Esophagus squamous epithelium (tissue), 5 donors: Measurements from ENCODE around the gene CAMK2D. TPM values are rescaled to one million over a fixed set of nuclear protein-coding genes. Genes with fewer than 3 reads are reported as not detected.
A peak's percentile ranks its signal among the peaks of the same experiment; 100 is the strongest.

Source experiments
- DNase-seq: peaks from one replicate; lab custom pipeline; 2025; lab: John Stamatoyannopoulos, UW
- H3K27ac ChIP-seq, 4 donors: fragments of 200-600 bp; sonication (generic); one replicate each; pipeline ENCODE4 v1.5.1; 2016 to 2019; ENCODE audit warnings: mild to moderate bottlenecking in 1 of 4
- H3K27me3 ChIP-seq, 4 donors: fragments of 200-600 bp; sonication (generic); 1 replicate in 3 of 4; 2 replicates in 1 of 4; pipeline versions ENCODE4 v1.5.1 to v1.6.0; 2017 to 2021; ENCODE audit warnings: antibody characterized with exemption in 1 of 4
- H3K36me3 ChIP-seq, 3 donors: fragments of 200-600 bp; sonication (generic); one replicate each; pipeline ENCODE4 v1.5.1; 2016 to 2019
- H3K4me1 ChIP-seq, 3 donors: fragments of 200-600 bp; sonication (generic); one replicate each; pipeline ENCODE4 v1.5.1; 2017 to 2019
- H3K4me3 ChIP-seq, 4 donors: fragments of 200-600 bp; sonication (generic); 1 replicate in 3 of 4; 2 replicates in 1 of 4; pipeline ENCODE4 v1.5.1; 2016 to 2019; ENCODE audit warnings: mild to moderate bottlenecking in 2 of 4, moderate library complexity in 1 of 4
- H3K9me3 ChIP-seq, 3 donors: fragments of 200-600 bp; sonication (generic); one replicate each; pipeline ENCODE4 v1.5.1; 2016 to 2019
- POLR2A ChIP-seq, 4 donors: fragments of 450-650 bp; IDR thresholded peaks; one replicate each; pipeline ENCODE4 v1.6.1; 2017; ENCODE audit warnings: antibody characterized with exemption in 4 of 4, mild to moderate bottlenecking in 4 of 4, moderate library complexity in 3 of 4
- WGBS, 2 donors: methylation state at CpG; one replicate each; pipeline ENCODE4 v1.1.5; 2018; 5-methylcytosine and 5-hydroxymethylcytosine counted together
- intact Hi-C: fragments of 100-400 bp; cut with DNase I; formaldehyde crosslinking; loops from one replicate; pipeline ENCODE4 v1.15.0; 2022
- total RNA-seq, 4 donors: library from RNA; depleted of rRNA; stranded (reverse); fragments of >200 nt; gene quantifications; one replicate each; pipeline ENCODE4 v1.1.0, GENCODE V29; 2016
- TF ChIP-seq, protein P1 (sequence below), 6 experiments: fragments of 450-650 bp in 4 of 6; fragments of 200-600 bp in 2 of 6; sonication (generic) in 2 of 6; IDR thresholded peaks; one replicate each; pipeline ENCODE4 v1.5.1; 2016 to 2019; ENCODE audit warnings: antibody characterized with exemption in 6 of 6, mild to moderate bottlenecking in 4 of 6, moderate library complexity in 4 of 6
- donor health status: DM: yes; HTN: yes; CAD: no.

Gene CAMK2D
- total RNA-seq, 4 donors from 2014 or later: 30.7 to 47.7 (median 38.2) TPM

DNA sequence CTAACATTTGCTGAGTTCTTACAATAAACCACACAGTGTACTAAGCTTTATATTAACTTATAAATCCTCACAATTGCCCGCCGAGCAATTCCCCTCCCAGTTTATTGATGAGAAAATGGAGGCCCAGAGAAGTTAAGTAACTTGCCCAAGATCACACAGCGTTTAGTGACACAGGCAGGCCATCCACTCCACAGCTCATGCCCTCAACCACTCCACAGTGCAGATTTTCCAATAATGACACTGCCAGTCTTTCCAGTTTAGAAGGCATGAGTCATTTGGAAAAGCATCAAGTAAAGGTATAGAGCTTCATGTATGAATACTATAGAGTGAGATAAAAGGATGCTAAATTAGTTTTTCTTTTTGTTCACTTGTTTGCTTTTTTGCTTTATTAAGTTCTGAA lies 208.5 kb downstream of the CAMK2D start:
- no peaks in the 10 kb centered on the region for H3K27me3 ChIP-seq
- TF ChIP-seq, protein P1, sequence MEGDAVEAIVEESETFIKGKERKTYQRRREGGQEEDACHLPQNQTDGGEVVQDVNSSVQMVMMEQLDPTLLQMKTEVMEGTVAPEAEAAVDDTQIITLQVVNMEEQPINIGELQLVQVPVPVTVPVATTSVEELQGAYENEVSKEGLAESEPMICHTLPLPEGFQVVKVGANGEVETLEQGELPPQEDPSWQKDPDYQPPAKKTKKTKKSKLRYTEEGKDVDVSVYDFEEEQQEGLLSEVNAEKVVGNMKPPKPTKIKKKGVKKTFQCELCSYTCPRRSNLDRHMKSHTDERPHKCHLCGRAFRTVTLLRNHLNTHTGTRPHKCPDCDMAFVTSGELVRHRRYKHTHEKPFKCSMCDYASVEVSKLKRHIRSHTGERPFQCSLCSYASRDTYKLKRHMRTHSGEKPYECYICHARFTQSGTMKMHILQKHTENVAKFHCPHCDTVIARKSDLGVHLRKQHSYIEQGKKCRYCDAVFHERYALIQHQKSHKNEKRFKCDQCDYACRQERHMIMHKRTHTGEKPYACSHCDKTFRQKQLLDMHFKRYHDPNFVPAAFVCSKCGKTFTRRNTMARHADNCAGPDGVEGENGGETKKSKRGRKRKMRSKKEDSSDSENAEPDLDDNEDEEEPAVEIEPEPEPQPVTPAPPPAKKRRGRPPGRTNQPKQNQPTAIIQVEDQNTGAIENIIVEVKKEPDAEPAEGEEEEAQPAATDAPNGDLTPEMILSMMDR (IDR thresholded peaks at IDR 0.05): no peak
- no peak for TF ChIP-seq POLR2A (IDR thresholded peaks at IDR 0.05)
- no peak overlapping the region for H3K27ac ChIP-seq
- H3K9me3 ChIP-seq: no peaks in the 10 kb centered on the region
- WGBS, 2 donors: 89 to 94% methylated on average over 3 of the region's 3 CpGs
- no peak for DNase-seq
- H3K4me1 ChIP-seq: peaks cover 0 to 34% (median 12%) of the 10 kb centered on the region in 3 donors
- no peak overlapping the region for H3K4me3 ChIP-seq
- intact Hi-C loops: loop anchor here (10.0 kb wide), 1 partner anchor 52 kb away; no protein-coding TSS in a partner anchor
- H3K36me3 ChIP-seq: peaks cover 0 to 14% (median 0%) of the 10 kb centered on the region in 3 donors

DNA sequence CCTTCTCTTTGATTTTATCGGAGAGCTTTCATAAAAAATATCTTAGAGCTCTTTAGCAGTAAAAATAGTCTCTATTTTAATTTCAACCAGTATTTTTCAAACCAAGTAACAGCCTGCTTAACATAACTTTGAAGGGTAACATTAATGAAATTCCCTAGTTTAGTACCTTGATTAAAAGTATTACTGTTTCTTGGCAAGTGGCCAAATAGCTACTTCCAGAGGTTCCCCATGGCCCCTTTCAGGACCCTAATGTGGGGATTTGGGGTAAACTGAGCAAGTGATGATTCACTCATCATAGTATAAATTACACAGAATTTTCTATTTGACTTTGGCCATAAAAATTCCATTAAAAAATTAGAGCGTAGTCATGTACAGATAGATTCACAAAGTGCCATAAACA lies 211.0 kb downstream of the CAMK2D start:
- no peak for DNase-seq
- no peak overlapping the region for H3K27ac ChIP-seq
- no peak overlapping the region for H3K4me3 ChIP-seq
- peaks cover 0 to 14% (median 0%) of the 10 kb centered on the region in 3 donors for H3K36me3 ChIP-seq
- intact Hi-C loops: loop anchor here (10.0 kb wide), 1 partner anchor 54 kb away; no protein-coding TSS in a partner anchor
- 97 to 100% methylated on average over 2 of the region's 2 CpGs for WGBS, 2 donors
- H3K4me1 ChIP-seq: peaks cover 0 to 20% (median 0%) of the 10 kb centered on the region in 3 donors
- TF ChIP-seq POLR2A (IDR thresholded peaks at IDR 0.05): no peak
- TF ChIP-seq, protein P1 (IDR thresholded peaks at IDR 0.05): no peak
- no peaks in the 10 kb centered on the region for H3K27me3 ChIP-seq
- no peaks in the 10 kb centered on the region for H3K9me3 ChIP-seq

DNA sequence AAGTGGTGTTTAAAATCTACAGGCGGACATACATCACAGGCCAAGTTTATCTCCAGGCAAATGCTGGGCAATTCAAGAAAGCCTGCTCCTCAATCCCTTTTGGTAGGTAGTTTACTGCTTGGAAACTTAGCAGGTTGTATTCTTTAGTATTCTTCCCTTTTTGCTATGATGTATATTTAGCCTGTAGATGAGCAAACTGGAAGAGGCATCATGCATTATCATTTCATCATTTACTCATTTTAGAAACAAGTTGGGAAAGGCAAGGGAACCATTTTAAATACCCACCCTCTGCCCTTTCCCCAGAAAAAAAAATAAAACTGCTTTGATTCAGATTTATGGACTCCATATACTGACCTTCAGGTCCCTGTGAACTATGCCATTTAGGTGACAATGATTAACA lies 213.2 kb downstream of the CAMK2D start:
- TF ChIP-seq, protein P1 (IDR thresholded peaks at IDR 0.05): no peak
- no peak for TF ChIP-seq POLR2A (IDR thresholded peaks at IDR 0.05)
- 94 to 100% methylated on average over 1 of the region's 1 CpG for WGBS, 2 donors
- Histone ChIP-seq H3K9me3 (no peaks in the 10 kb centered on the region), H3K4me3 (no peak overlapping the region), H3K27ac (peak overlapping the region in 3 of 4 donors; percentile 44 to 59 (median 56)), H3K36me3 (peaks cover 0 to 14% (median 0%) of the 10 kb centered on the region in 3 donors), H3K4me1 (peaks cover 0 to 16% (median 0%) of the 10 kb centered on the region in 3 donors), H3K27me3 (no peaks in the 10 kb centered on the region)
- intact Hi-C loops: loop anchor here (5.0 kb wide), 1 partner anchor 214 kb away; the partner anchor contains the start of gene CAMK2D
- DNase-seq: no peak

DNA sequence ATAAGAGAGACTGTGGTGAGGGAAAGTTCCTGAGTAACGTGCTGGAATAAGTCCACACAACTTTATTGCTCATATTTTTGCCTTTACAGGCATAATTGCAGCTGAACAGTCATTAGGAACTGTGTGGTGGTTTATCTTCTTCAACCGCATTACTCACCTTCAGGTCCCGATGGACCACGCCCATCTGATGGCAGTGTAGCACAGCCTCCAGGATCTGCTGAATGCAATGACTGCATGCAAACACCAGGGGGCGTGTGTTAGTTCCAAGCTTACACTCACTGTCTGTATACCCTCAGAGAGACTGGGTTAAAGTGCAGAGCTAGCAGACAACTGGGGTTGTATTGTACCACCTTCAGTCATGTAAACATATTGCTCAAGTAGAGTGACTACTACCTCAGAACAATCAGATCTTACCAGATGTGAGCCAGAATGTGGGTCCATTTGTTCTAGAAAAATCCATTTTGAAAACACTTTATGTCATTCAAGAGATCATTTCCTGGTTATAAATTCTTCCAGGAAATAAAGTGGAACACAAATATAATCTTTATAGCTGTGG lies 214.0 kb downstream of the CAMK2D start:
- no peak for TF ChIP-seq POLR2A (IDR thresholded peaks at IDR 0.05)
- TF ChIP-seq, protein P1 (IDR thresholded peaks at IDR 0.05): peak; percentile 84 to 99 (median 96)
- intact Hi-C loops: loop anchor here (5.0 kb wide), 1 partner anchor 215 kb away; the partner anchor contains the start of gene CAMK2D
- peaks cover 0 to 11% (median 0%) of the 10 kb centered on the region in 3 donors for H3K4me1 ChIP-seq
- whole genome bisulfite sequencing, 2 donors: 5 to 11% methylated on average over 2 to 5 of the region's 5 CpGs
- H3K27ac ChIP-seq: peak overlapping the region in 3 of 4 donors; percentile 44 to 59 (median 56)
- H3K9me3 ChIP-seq: no peaks in the 10 kb centered on the region
- H3K27me3 ChIP-seq: no peaks in the 10 kb centered on the region
- H3K36me3 ChIP-seq: peaks cover 0 to 14% (median 0%) of the 10 kb centered on the region in 3 donors
- H3K4me3 ChIP-seq: no peak overlapping the region
- peak; percentile 42 for DNase-seq

DNA sequence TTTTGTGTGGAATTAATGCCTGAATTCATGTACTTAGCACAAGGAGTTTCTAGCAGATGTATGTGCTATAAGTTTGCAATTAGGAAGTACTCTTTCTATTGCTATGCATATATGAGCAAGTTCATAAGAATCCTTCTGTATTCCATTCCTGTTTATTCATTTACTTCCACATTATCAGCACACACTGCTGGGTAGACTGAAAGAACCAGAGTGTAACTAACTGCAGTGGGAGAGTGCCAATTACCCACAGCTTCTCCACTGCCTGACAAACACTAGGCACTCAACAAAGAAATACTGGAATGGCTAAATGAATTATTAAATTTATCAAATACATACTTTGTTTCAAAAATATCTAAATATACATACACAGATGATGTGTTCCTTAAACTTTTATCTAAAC lies 219.6 kb downstream of the CAMK2D start:
- intact Hi-C loops: no loop called here
- Histone ChIP-seq H3K4me3 (no peak overlapping the region), H3K36me3 (no peaks in the 10 kb centered on the region), H3K27ac (no peak overlapping the region), H3K4me1 (peaks cover 0 to 12% (median 3%) of the 10 kb centered on the region in 3 donors), H3K9me3 (no peaks in the 10 kb centered on the region), H3K27me3 (no peaks in the 10 kb centered on the region)
- no peak for TF ChIP-seq POLR2A (IDR thresholded peaks at IDR 0.05)
- TF ChIP-seq, protein P1 (IDR thresholded peaks at IDR 0.05): no peak
- no peak for DNase-seq
